Ecto neural progenitor cell (in vitro differentiated cells): ENCODE measurements around the gene TERB1.

Source experiments
- DNase-seq: peaks from one replicate; pipeline ENCODE4 v3.0.0-alpha.2; 2018; ENCODE audit warnings: low spot score

TERB1 gene

GRCh38 chr16:66741950-66742808 is 59.2 kb downstream of the TERB1 start:
- no peak for DNase-seq

GRCh38 chr16:66741169-66741900 is 60.0 kb downstream of the TERB1 start:
- no peak for DNase-seq

DNA sequence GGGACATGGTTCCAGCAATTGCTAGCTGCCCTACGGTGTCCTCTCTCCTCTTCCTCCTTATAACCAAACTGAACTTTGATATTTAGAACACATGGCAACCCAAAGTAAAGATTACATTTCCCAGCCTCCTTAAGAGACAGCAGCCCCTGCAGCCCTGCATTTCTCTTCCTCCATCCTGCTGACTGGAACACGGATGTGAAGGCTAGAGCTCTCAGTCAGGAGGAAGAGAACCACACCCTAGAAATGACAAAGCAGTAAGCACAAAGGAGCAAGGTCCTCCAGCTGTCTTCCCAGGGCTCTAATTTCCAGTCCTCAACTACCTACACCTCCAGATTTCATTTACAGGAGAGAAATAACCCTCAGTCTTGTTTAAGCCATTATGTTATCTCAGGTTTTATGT is 60.9 kb downstream of the TERB1 start:
- DNase-seq: no peak

- no peak for DNase-seq
These were observed 61.4 kb downstream of the TERB1 start for GRCh38 chr16:66740010-66740409.

GRCh38 chr16:66735891-66736290 is 65.5 kb downstream of the TERB1 start:
- DNase-seq: no peak

DNA sequence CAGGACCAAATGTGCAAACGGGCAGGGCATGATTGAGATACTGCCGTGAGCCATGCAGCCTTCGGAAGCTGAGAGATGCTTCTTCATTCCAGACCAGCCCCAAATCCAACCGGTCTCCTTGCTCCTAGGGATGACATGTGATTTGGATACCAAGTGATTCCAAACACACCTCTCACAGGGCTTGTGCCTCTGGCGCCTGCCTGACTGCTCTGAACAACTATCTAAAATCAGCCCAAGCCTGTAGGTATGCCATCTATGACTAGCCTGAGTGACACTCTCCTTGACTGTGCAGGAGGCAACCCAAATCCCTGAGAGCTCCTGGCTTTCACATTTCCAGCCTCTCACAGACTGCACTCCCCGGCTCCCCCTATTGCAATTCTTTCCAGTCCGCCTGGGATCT is 70.3 kb downstream of the TERB1 start:
- DNase-seq: no peak

DNA sequence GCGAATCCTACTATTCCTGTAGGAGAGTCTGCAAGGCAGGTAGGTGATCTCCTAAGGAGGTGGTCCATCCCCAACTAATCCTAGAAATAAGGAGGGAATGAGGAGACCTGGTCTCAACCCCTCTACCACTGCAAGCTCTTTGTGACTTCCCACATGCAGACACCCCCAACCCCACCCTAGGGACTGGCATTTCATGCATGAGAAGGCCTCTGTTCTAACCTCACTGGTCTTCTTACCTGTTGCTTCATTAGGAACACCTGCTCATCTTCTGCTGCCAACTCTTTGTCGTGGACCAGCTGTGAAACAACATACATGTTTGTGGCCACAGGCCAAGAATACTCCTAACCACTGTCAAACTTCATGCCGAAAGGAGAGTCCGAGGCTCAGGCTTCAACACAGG is 72.6 kb downstream of the TERB1 start:
- DNase-seq: no peak

GRCh38 chr16:66728117-66728787 is 73.1 kb downstream of the TERB1 start:
- no peak for DNase-seq

DNA sequence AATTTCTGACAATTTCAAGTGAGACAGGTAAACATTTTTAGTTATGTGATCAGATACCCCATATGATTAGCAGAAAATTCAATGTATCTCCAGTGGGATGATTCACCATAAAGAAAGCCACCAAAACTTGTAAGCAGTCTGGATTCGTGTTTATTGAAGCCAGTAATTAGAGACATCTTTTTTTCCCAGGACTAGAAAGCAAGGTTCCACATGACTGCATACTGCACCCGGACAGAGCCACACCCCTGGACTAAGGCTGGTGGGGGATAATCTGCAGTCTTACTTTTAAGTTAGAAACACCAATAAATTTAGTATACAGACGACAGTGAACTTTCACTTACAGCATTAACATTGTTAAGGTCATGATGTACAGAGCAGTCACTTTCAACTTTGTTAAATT is 80.6 kb downstream of the TERB1 start:
- DNase-seq: no peak

- DNase-seq: no peak
These were observed 82.1 kb downstream of the TERB1 start for GRCh38 chr16:66719246-66719645.

GRCh38 chr16:66717776-66718175 is 83.6 kb downstream of the TERB1 start:
- DNase-seq: no peak

- DNase-seq: peak; percentile 65
These were observed 84.2 kb downstream of the TERB1 start for GRCh38 chr16:66717112-66717675.

GRCh38 chr16:66714654-66715307 is 86.6 kb downstream of the TERB1 start:
- DNase-seq: no peak

- DNase-seq: no peak
These were observed 87.3 kb downstream of the TERB1 start for GRCh38 chr16:66714062-66714461.

DNA sequence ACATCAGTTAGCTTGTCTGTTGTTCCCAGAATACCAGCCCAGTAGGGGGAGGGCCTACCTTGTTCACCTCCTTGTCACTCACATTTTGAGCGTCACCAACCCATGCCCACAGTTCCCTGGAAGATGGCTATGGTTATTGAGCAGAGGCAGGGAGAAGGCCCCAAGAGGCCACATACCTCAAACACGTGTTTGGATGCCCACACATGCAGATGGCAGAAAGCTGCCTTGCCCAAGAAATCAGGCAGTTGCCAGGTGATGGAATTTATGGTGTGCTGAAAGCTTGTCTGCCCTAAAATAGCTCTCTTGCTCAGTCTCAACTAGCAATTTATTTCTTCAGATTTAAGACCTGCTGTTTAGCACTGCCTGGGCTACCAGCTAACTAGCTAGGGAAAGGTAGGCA is 88.3 kb downstream of the TERB1 start:
- DNase-seq: no peak

- DNase-seq: no peak
These were observed 88.9 kb downstream of the TERB1 start for GRCh38 chr16:66712512-66712911.

GRCh38 chr16:66711581-66711980 is 89.8 kb downstream of the TERB1 start:
- no peak for DNase-seq

DNA sequence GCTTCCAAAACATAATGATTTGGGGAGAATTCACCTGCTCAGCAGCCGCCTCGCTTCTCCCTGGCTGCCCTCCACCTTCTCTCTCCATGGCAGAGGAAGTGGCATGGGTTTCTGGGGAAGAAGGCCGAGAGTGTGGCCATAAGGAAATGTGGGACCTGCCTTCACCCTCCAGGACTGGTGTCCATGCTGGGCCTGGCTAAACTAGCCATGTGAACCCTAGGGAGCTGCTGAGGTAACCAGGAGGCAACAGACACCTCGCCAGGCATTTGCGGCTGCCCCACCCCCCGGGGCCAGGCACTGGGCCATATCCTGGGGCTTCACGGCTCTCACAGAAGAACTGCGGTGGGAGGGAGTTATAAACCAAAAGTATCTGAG is 94.9 kb downstream of the TERB1 start:
- DNase-seq: no peak

DNA sequence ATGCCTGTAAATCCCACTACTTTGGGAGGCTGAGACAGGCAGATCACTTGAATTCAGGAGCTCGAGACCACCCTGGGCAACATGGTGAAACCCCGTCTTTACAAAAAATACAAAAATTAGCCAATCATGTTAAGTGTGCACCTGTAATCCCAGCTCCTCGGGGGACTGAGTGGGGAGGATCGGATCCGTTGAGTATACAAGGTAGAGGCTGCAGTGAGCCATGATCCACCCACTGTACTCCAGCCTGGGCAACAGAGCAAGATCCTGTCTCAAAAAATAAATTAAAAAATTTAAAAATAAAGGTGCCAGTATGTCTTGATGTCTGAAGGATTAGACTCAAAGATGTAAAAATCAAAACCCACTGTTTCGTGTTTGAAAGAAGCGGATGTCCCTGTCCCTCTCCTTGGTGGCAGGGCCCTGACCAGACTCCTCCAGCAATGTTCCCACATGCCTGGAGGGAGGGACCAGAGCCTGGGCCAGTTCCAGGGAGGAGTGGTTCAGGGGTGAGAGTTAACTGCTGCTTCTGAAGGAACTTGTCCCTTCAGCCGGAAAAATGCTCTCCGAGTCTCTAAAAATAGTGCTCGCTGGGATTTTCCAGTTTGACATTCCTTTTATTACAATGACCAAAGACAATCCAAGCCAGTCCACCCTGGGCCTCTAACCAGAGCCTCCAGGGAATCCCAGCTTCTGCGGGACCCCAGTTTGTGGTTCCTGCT is 95.4 kb downstream of the TERB1 start:
- no peak for DNase-seq
